ENCODE data around the gene SH3BP5L. TPM values are rescaled to one million over a fixed set of nuclear protein-coding genes. Genes with fewer than 3 reads are reported as not detected.

Gene SH3BP5L
- total and polyA plus RNA-seq, 2 of the 8 experiments (the other 6 are each of a cell fraction or from before 2014, with no cell fraction given) = 20.2 to 28.4 TPM

- Histone ChIP-seq H3K27me3 (replicated peaks in 1 of 4; ENCODE audit: control insufficient read depth in 3 of 4, extremely low read depth in 1 of 4, insufficient read depth in 3 of 4, low read length in 3 of 4) (no peaks in the 10 kb centered on the region), H3K4ac (replicated peaks; ENCODE audit: insufficient read length, low read depth, low read length) (no peak overlapping the region), H4K91ac (replicated peaks; ENCODE audit: insufficient read length, low read length) (no peak overlapping the region), H2BK12ac (ENCODE audit: low read depth, low read length) (no peak overlapping the region), H3K79me1 (ENCODE audit: low read depth, low read length) (peaks cover 12% of the 10 kb centered on the region; the same call in 1 of the 2 replicates), H3K27ac (ENCODE audit: low read depth, low read length) (no peak overlapping the region), H3K14ac (ENCODE audit: insufficient read length) (no peak overlapping the region), H2BK5ac (ENCODE audit: low read depth, low read length) (no peak overlapping the region), H2BK15ac (ENCODE audit: low read length) (no peak overlapping the region), H2BK20ac (ENCODE audit: low read length) (no peak overlapping the region), H2AFZ (ENCODE audit: low read length) (no peak overlapping the region), H2BK120ac (replicated peaks; ENCODE audit: low read depth, low read length) (no peak overlapping the region), H3K23me2 (ENCODE audit: low read depth, low read length) (no peaks in the 10 kb centered on the region), H3K36me3 (ENCODE audit: control insufficient read depth in 2 of 4, insufficient read depth in 4 of 4, low read length in 3 of 4) (peaks cover 13 to 32% (median 23%) of the 10 kb centered on the region in 4 experiments), H3K9ac (replicated peaks in 1 of 4; ENCODE audit: extremely low read depth in 1 of 4, low read depth in 3 of 4, low read length in 3 of 4) (no peak overlapping the region), H3K4me1 (replicated peaks in 1 of 4; ENCODE audit: control insufficient read depth in 3 of 4, insufficient read depth in 4 of 4, low read length in 3 of 4) (peaks cover 0 to 5% (median 2%) of the 10 kb centered on the region in 4 experiments; a peak in 4 of 7 replicates), H3K18ac (ENCODE audit: extremely low read depth, low read length) (no peak overlapping the region), H3K23ac (ENCODE audit: insufficient read length) (no peak overlapping the region), H3K4me3 (ENCODE audit: extremely low read depth in 1 of 4, insufficient read depth in 2 of 4, low read depth in 3 of 4, low read length in 4 of 4) (no peak overlapping the region), H2AK5ac (ENCODE audit: low read depth, low read length) (no peak overlapping the region), H4K8ac (ENCODE audit: extremely low read depth, insufficient read depth, low read length) (no peak overlapping the region), H3K56ac (replicated peaks; ENCODE audit: insufficient read length, low read depth, low read length) (no peak overlapping the region), H4K5ac (ENCODE audit: insufficient read length, low read depth, low read length) (no peak overlapping the region), H4K20me1 (replicated peaks in 1 of 2; ENCODE audit: control insufficient read depth in 1 of 2, insufficient read depth in 2 of 2, low read length in 2 of 2) (peaks cover 0 to 5% of the 10 kb centered on the region in 2 experiments), H3K79me2 (ENCODE audit: control insufficient read depth in 1 of 2, insufficient read depth in 2 of 2, low read length in 2 of 2) (peaks cover 0 to 19% of the 10 kb centered on the region in 2 experiments; a peak in 2 of 4 replicates), H3K4me2 (ENCODE audit: insufficient read depth in 1 of 2, low read depth in 2 of 2, low read length in 2 of 2) (no peak overlapping the region; a peak in 1 of 4 replicates), H3K9me3 (ENCODE audit: insufficient read depth in 2 of 2, low read depth in 1 of 2, low read length in 1 of 2) (no peaks in the 10 kb centered on the region)
- POLR2A ChIA-PET (ENCODE audit: partially characterized antibody) = no interaction called here
- FAIRE-seq = no peak
- 89% methylated on average over 10 of the region's 10 CpGs; no CpG with 5 or more reads in 1 of the 2 experiments for WGBS, 2 experiments (ENCODE audit: extremely low coverage in 1 of 2, insufficient coverage in 1 of 2, insufficient read length in 1 of 2, insufficient replicate concordance in 2 of 2, low coverage in 1 of 2, low lambda C conversion rate in 2 of 2, missing lambda C conversion rate in 1 of 2)
- CTCF ChIA-PET (ENCODE audit: partially characterized antibody) = interaction anchor here (1.0 kb wide), 1 partner anchor 9 kb away, joined by 4 read pairs; no protein-coding TSS in a partner anchor
- DNase-seq (ENCODE audit: low read depth in 1 of 2, low spot score in 2 of 2) = no peak
- TF ChIP-seq SP1 (IDR thresholded peaks at IDR 0.05; ENCODE audit: low read depth, low read length) (no peak), PHF8 (conservative IDR thresholded peaks at IDR 0.05; ENCODE audit: low read depth, low read length) (no peak), SP4 (IDR thresholded peaks at IDR 0.05; ENCODE audit: low read length) (no peak), HDAC6 (IDR thresholded peaks at IDR 0.05; ENCODE audit: low read depth, low read length) (no peak), CTBP2 (IDR thresholded peaks at IDR 0.05; ENCODE audit: borderline replicate concordance, insufficient read depth, insufficient read length, low read length) (no peak), SP2 (IDR thresholded peaks at IDR 0.05; ENCODE audit: low read length) (no peak), RNF2 (IDR thresholded peaks at IDR 0.05; ENCODE audit: borderline replicate concordance, low read depth, low read length, missing control alignments, poor library complexity, severe bottlenecking) (no peak), EZH2 (IDR thresholded peaks at IDR 0.05; ENCODE audit: low read depth, low read length, severe bottlenecking) (no peak), SUZ12 (IDR thresholded peaks at IDR 0.05; ENCODE audit: low read length) (no peak), GTF2F1 (IDR thresholded peaks at IDR 0.05; ENCODE audit: borderline replicate concordance, low read depth, low read length) (no peak), BACH1 (IDR thresholded peaks at IDR 0.05; ENCODE audit: low read length) (no peak), CEBPB (IDR thresholded peaks at IDR 0.05; ENCODE audit: low read depth, low read length) (no peak), HDAC2 (IDR thresholded peaks at IDR 0.05; ENCODE audit: borderline replicate concordance in 1 of 2, low read depth in 2 of 2, low read length in 2 of 2) (no peak)
Observed at GRCh38 chr1:248815407-248816034, 10.2 kb downstream of the SH3BP5L start.

Data from H1 (cell line).